Measurements from ENCODE around the gene STK4.

- TF ChIP-seq POLR2A (IDR thresholded peaks at IDR 0.05; ENCODE audit: low read depth, low read length), result no peak
- TF ChIP-seq POLR2AphosphoS5 (IDR thresholded peaks at IDR 0.05; ENCODE audit: low read depth, low read length), result no peak
- no peak for TF ChIP-seq TAF1 (IDR thresholded peaks at IDR 0.05; ENCODE audit: borderline replicate concordance, low read depth, low read length)
Observed at GRCh38 chr20:45036044-45036755, 69.9 kb downstream of the STK4 start.
